Prostate gland (tissue), 2 donors: ENCODE measurements around the gene TMEM186. TPM values are rescaled to one million over a fixed set of nuclear protein-coding genes. Genes with fewer than 3 reads are reported as not detected.
"Not testable (repeated sequence)": the region's sequence is repeated elsewhere in the genome, so short reads cannot be mapped to it uniquely, and the experiment has no call there.

Experiments
- DNase-seq: peaks from one replicate; pipeline ENCODE4 v3.0.0-alpha.2; 2019; ENCODE audit warnings: low spot score
- H3K27ac ChIP-seq, 2 donors: fragments of 200-600 bp; sonication (generic); 2 replicates each; pipeline ENCODE4 v1.5.1; 2017 to 2019
- H3K27me3 ChIP-seq: fragments of 200-600 bp; sonication (generic); replicated peaks from 2 replicates; pipeline ENCODE4 v1.5.1; 2019; ENCODE audit not compliant: insufficient read depth
- H3K36me3 ChIP-seq, 2 donors: fragments of 200-600 bp; sonication (generic); 1 replicate in 1 of 2; 2 replicates in 1 of 2; pipeline versions ENCODE4 v1.5.1 to v1.8.1; 2017 to 2019
- H3K4me1 ChIP-seq: fragments of 200-600 bp; sonication (generic); replicated peaks from 2 replicates; pipeline ENCODE4 v1.5.1; 2019
- H3K4me3 ChIP-seq, 2 donors: fragments of 200-600 bp; sonication (generic); 2 replicates each; pipeline ENCODE4 v1.5.1; 2017 to 2019
- H3K9me3 ChIP-seq: fragments of 200-600 bp; sonication (generic); 2 replicates; pipeline ENCODE4 v1.5.1; 2017
- CTCF ChIP-seq, 4 experiments: fragments of 200-600 bp in 2 of 4; fragments of 450-650 bp in 2 of 4; sonication (generic) in 2 of 4; IDR thresholded peaks; 1 replicate in 3 of 4; 2 replicates in 1 of 4; pipeline ENCODE4 v1.5.1; 2016 to 2019; ENCODE audit warnings: antibody characterized with exemption in 4 of 4, mild to moderate bottlenecking in 2 of 4, moderate library complexity in 2 of 4
- POLR2A ChIP-seq: fragments of 450-650 bp; IDR thresholded peaks from one replicate; pipeline ENCODE4 v1.6.1; 2016; ENCODE audit warnings: antibody characterized with exemption, mild to moderate bottlenecking
- POLR2AphosphoS5 ChIP-seq: sonication (generic); formaldehyde crosslinking; IDR thresholded peaks from one replicate; pipeline ENCODE4 v1.6.1; 2017; ENCODE audit warnings: antibody characterized with exemption
- WGBS: methylation state at CpG from one replicate; pipeline ENCODE4 v1.1.5; 2018; 5-methylcytosine and 5-hydroxymethylcytosine counted together
- intact Hi-C: fragments of 100-400 bp; cut with DNase I; formaldehyde crosslinking; loops from one replicate; pipeline ENCODE4 v1.14.2; 2022
- total RNA-seq, 2 donors: library from RNA; depleted of rRNA; stranded (reverse); fragments of >200 nt; gene quantifications; one replicate each; pipeline ENCODE4 v1.1.0, GENCODE V29; 2016

Gene TMEM186
- total RNA-seq, 2 donors from 2014 or later: 7.2 to 10.1 TPM

- no peak for DNase-seq
- TF ChIP-seq POLR2AphosphoS5: no peak
- H3K27me3 ChIP-seq: no peaks in the 10 kb centered on the region
- H3K4me1 ChIP-seq: no peaks in the 10 kb centered on the region
- H3K36me3 ChIP-seq: no peaks in the 10 kb centered on the region
- no peaks in the 10 kb centered on the region for H3K9me3 ChIP-seq
- 82% methylated on average over 5 of the region's 5 CpGs for WGBS
- H3K27ac ChIP-seq: no peak overlapping the region
- H3K4me3 ChIP-seq: no peak overlapping the region
- intact Hi-C loops: no loop called here
Measured at GRCh38 chr16:8756755-8757154, 40.7 kb downstream of the TMEM186 start.

- Histone ChIP-seq H3K9me3 (no peaks in the 10 kb centered on the region), H3K4me3 (no peak overlapping the region), H3K4me1 (no peaks in the 10 kb centered on the region), H3K36me3 (no peaks in the 10 kb centered on the region), H3K27ac (no peak overlapping the region), H3K27me3 (no peaks in the 10 kb centered on the region)
- TF ChIP-seq POLR2A (no peak), CTCF (IDR thresholded peaks at IDR 0.05) (no peak), POLR2AphosphoS5 (no peak)
- intact Hi-C loops: no loop called here
- 75% methylated on average over 9 of the region's 9 CpGs for WGBS
- DNase-seq: no peak
Measured at GRCh38 chr16:8753416-8754054, 43.9 kb downstream of the TMEM186 start.

- Histone ChIP-seq H3K27ac (no peak overlapping the region), H3K9me3 (no peaks in the 10 kb centered on the region), H3K4me3 (no peak overlapping the region), H3K4me1 (no peaks in the 10 kb centered on the region), H3K27me3 (no peaks in the 10 kb centered on the region), H3K36me3 (no peaks in the 10 kb centered on the region)
- TF ChIP-seq POLR2A (no peak), POLR2AphosphoS5 (no peak), CTCF (IDR thresholded peaks at IDR 0.05) (no peak)
- intact Hi-C loops: no loop called here
- no peak for DNase-seq
- WGBS: 39% methylated on average over 2 of the region's 2 CpGs
Measured at GRCh38 chr16:8752706-8753105, 44.7 kb downstream of the TMEM186 start.

GRCh38 chr16:8751481-8752311, 45.7 kb downstream of the TMEM186 start:
- TF ChIP-seq POLR2AphosphoS5: no peak
- TF ChIP-seq POLR2A: no peak
- no peak overlapping the region for H3K27ac ChIP-seq
- no peak for DNase-seq
- H3K27me3 ChIP-seq: no peaks in the 10 kb centered on the region
- WGBS: 75% methylated on average over 14 of the region's 14 CpGs
- intact Hi-C loops: no loop called here
- no peak overlapping the region for H3K4me3 ChIP-seq
- H3K36me3 ChIP-seq: no peaks in the 10 kb centered on the region
- H3K9me3 ChIP-seq: no peaks in the 10 kb centered on the region
- no peaks in the 10 kb centered on the region for H3K4me1 ChIP-seq

GRCh38 chr16:8748944-8749343, 48.5 kb downstream of the TMEM186 start:
- DNase-seq, H3K9me3 ChIP-seq, H3K27me3 ChIP-seq, H3K4me1 ChIP-seq, H3K36me3 ChIP-seq, intact Hi-C loops, H3K4me3 ChIP-seq, H3K27ac ChIP-seq: not testable (repeated sequence)
- 93% methylated on average over 9 of the region's 9 CpGs for WGBS

Other genes starting within 250 kb of the TMEM186 start
- gene TMEM114, start 207.1 kb downstream of the TMEM186 start, total RNA-seq: not detected
- gene METTL22, start 175.9 kb downstream of the TMEM186 start, total RNA-seq: 10 to 100 TPM; 16.3 to 56.6 TPM
- gene ABAT, start 123.0 kb downstream of the TMEM186 start, total RNA-seq: 10 to 100 TPM; 67.4 to 74.7 TPM
- gene PMM2, start 200 bp upstream of the TMEM186 start, total RNA-seq: 10 to 100 TPM; 30.6 to 39.2 TPM
- gene CARHSP1, start 71.4 kb upstream of the TMEM186 start, total RNA-seq: 100 to 1,000 TPM in 1 of 2 donors, 10 to 100 TPM in 1; 51.0 to 146 TPM
- gene LITAFD, start 84.7 kb upstream of the TMEM186 start, total RNA-seq: 1 to 10 TPM in 1 of 2 donors, not detected in 1; 2.3 TPM
- gene USP7, start 166.3 kb upstream of the TMEM186 start, total RNA-seq: 10 to 100 TPM; 60.2 to 84.9 TPM